ENCODE measurements around the gene STK35. TPM values are rescaled to one million over a fixed set of nuclear protein-coding genes. Genes with fewer than 3 reads are reported as not detected.

Gene STK35
- total RNA-seq, 3 donors from 2014 or later (not counting 1 experiment from before 2014, with no cell fraction given) = 18.7 to 24.5 (median 21.9) TPM

DNA sequence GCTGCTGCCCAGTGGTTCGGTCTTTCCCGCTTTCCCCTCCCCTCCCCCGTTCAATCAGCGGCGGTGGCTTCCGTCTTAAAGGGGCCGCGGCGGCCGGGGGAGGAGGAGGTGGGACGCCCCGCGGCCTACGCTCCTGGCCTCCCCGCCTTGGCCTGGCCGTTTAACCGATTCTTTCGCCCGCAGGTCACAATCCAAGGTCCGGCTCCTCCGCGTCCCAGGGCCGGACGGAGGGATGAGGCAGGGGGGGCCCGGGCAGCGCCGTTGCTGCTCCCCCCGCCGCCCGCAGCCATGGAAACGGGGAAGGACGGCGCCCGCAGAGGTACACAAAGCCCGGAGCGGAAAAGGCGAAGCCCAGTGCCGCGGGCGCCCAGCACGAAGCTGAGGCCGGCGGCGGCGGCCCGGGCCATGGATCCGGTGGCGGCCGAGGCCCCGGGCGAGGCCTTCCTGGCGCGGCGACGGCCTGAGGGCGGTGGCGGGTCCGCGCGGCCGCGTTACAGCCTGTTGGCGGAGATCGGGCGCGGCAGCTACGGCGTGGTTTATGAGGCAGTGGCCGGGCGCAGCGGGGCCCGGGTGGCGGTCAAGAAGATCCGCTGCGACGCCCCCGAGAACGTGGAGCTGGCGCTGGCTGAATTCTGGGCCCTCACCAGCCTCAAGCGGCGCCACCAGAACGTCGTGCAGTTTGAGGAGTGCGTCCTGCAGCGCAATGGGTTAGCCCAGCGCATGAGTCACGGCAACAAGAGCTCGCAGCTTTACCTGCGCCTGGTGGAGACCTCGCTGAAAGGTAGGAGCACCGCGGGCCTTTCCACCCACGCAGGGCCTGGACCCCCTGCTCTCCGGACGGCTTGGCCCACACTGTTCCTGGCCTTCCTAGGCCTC lies 1.2 kb downstream of the STK35 start:
- Histone ChIP-seq H3K27ac (ENCODE audit: low read length) (peak overlapping the region; percentile 100), H3K36me3 (ENCODE audit: control insufficient read depth, insufficient read depth, low read length) (peaks cover 8% of the 10 kb centered on the region), H3K4me1 (ENCODE audit: control insufficient read depth, insufficient read depth, low read length) (peaks cover 35% of the 10 kb centered on the region), H3K27me3 (ENCODE audit: control insufficient read depth, insufficient read depth, low read length) (no peaks in the 10 kb centered on the region), H3K9me3 (ENCODE audit: control insufficient read depth, insufficient read depth, low read length) (no peaks in the 10 kb centered on the region), H3K4me3 (ENCODE audit: low read length) (peak overlapping the region; percentile 76)
- no peaks in the 10 kb centered on the region for H3K36me3 Mint-ChIP-seq
- under 1% methylated on average over 95 of the region's 95 CpGs for WGBS (ENCODE audit: insufficient coverage)
- intact Hi-C loops (cut with micrococcal nuclease) = no loop called here
- peaks cover 50 to 51% of the 10 kb centered on the region in 2 donors for H3K4me1 Mint-ChIP-seq
- ATAC-seq (peak; percentile 71 to 86 (median 76)), DNase-seq (peak; percentile 86 to 94)
- no peak for TF ChIP-seq CTCF (IDR thresholded peaks at IDR 0.05)
- no peaks in the 10 kb centered on the region for H3K9me3 Mint-ChIP-seq
- peak overlapping the region; percentile 92 for H3K4me3 Mint-ChIP-seq
- H3K27me3 Mint-ChIP-seq (ENCODE audit: low read depth in 2 of 2) = no peaks in the 10 kb centered on the region
- peak overlapping the region; percentile 96 to 97 for H3K27ac Mint-ChIP-seq

- H3K36me3 Mint-ChIP-seq = no peaks in the 10 kb centered on the region
- H3K27ac ChIP-seq (ENCODE audit: low read length) = peak overlapping the region; percentile 100
- WGBS (ENCODE audit: insufficient coverage) = 7% methylated on average over 7 of the region's 13 CpGs
- no peaks in the 10 kb centered on the region for H3K27me3 Mint-ChIP-seq (ENCODE audit: low read depth in 2 of 2)
- intact Hi-C loops (cut with micrococcal nuclease) = no loop called here
- no peaks in the 10 kb centered on the region for H3K9me3 Mint-ChIP-seq
- H3K36me3 ChIP-seq (ENCODE audit: control insufficient read depth, insufficient read depth, low read length) = peaks cover 8% of the 10 kb centered on the region
- H3K4me3 Mint-ChIP-seq = peak overlapping the region; percentile 92
- H3K4me1 ChIP-seq (ENCODE audit: control insufficient read depth, insufficient read depth, low read length) = peaks cover 35% of the 10 kb centered on the region
- DNase-seq = peak in 1 of 2 donors; percentile 12
- no peak for ATAC-seq
- H3K27me3 ChIP-seq (ENCODE audit: control insufficient read depth, insufficient read depth, low read length) = no peaks in the 10 kb centered on the region
- H3K4me1 Mint-ChIP-seq = peaks cover 56 to 58% of the 10 kb centered on the region in 2 donors
- H3K4me3 ChIP-seq (ENCODE audit: low read length) = peak overlapping the region; percentile 76
- H3K9me3 ChIP-seq (ENCODE audit: control insufficient read depth, insufficient read depth, low read length) = no peaks in the 10 kb centered on the region
- H3K27ac Mint-ChIP-seq = peak overlapping the region; percentile 96 to 97
- no peak for TF ChIP-seq CTCF (IDR thresholded peaks at IDR 0.05)
Measured at GRCh38 chr20:2103461-2104153, 2.0 kb downstream of the STK35 start.

DNA sequence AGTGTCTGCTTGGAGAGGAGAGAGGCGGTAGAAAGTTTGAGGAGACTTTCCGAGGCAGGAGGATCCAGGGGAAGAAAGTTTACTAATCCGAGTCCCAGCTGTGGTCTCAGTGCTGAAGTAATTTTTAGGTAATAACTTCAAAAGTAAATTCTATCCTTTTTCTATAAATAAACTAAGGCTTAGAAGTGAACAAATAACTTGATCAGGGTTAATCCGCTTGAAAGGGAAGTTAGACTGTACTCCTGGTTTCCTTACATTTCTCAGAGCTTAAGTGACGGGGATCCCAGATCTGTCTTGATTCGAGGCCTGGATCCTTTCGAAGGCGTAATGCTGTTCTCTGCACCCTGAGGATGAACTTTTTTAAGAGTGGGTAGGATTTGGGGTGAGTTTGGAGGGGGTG lies 2.6 kb downstream of the STK35 start:
- intact Hi-C loops (cut with micrococcal nuclease) = no loop called here
- no peak overlapping the region for H3K27ac ChIP-seq (ENCODE audit: low read length)
- H3K9me3 ChIP-seq (ENCODE audit: control insufficient read depth, insufficient read depth, low read length) = no peaks in the 10 kb centered on the region
- 78% methylated on average over 5 of the region's 8 CpGs for WGBS (ENCODE audit: insufficient coverage)
- peak overlapping the region; percentile 92 for H3K4me3 Mint-ChIP-seq
- DNase-seq (no peak), ATAC-seq (no peak)
- H3K36me3 Mint-ChIP-seq = no peaks in the 10 kb centered on the region
- H3K36me3 ChIP-seq (ENCODE audit: control insufficient read depth, insufficient read depth, low read length) = peaks cover 8% of the 10 kb centered on the region
- H3K9me3 Mint-ChIP-seq = no peaks in the 10 kb centered on the region
- no peaks in the 10 kb centered on the region for H3K27me3 ChIP-seq (ENCODE audit: control insufficient read depth, insufficient read depth, low read length)
- peak overlapping the region; percentile 96 to 97 for H3K27ac Mint-ChIP-seq
- H3K27me3 Mint-ChIP-seq (ENCODE audit: low read depth in 2 of 2) = no peaks in the 10 kb centered on the region
- H3K4me1 Mint-ChIP-seq = peaks cover 63 to 64% of the 10 kb centered on the region in 2 donors
- H3K4me3 ChIP-seq (ENCODE audit: low read length) = no peak overlapping the region
- H3K4me1 ChIP-seq (ENCODE audit: control insufficient read depth, insufficient read depth, low read length) = peaks cover 38% of the 10 kb centered on the region
- TF ChIP-seq CTCF (IDR thresholded peaks at IDR 0.05) = no peak
